Stimulated activated CD4-positive, alpha-beta T cell treated with anti-CD3 and anti-CD28 coated beads, Interleukin-12 subunit alpha, Interleukin-12 subunit beta, amount 100 ng/mL, for 48 hours (primary cell): ENCODE measurements around the gene SERPIND1.
"Not testable (repeated sequence)": the region's sequence is repeated elsewhere in the genome, so short reads cannot be mapped to it uniquely, and the experiment has no call there.

Experiments used
- DNase-seq, 3 donors: peaks; one replicate each; pipeline ENCODE4 v3.0.0-alpha.2; 2020; ENCODE audit warnings: low read depth in 2 of 3, low spot score in 1 of 3

The SERPIND1 gene, protein sequence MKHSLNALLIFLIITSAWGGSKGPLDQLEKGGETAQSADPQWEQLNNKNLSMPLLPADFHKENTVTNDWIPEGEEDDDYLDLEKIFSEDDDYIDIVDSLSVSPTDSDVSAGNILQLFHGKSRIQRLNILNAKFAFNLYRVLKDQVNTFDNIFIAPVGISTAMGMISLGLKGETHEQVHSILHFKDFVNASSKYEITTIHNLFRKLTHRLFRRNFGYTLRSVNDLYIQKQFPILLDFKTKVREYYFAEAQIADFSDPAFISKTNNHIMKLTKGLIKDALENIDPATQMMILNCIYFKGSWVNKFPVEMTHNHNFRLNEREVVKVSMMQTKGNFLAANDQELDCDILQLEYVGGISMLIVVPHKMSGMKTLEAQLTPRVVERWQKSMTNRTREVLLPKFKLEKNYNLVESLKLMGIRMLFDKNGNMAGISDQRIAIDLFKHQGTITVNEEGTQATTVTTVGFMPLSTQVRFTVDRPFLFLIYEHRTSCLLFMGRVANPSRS

GRCh38 chr22:20773793-20774212, at the start of gene SERPIND1:
SERPIND1 (plus strand) TSS chr22:20774113; CDS start chr22:20779313, 5,200 bp downstream.
- no peak for DNase-seq

- no peak for DNase-seq
Observed at GRCh38 chr22:20724676-20725454, 49.0 kb upstream of the SERPIND1 start.

DNA sequence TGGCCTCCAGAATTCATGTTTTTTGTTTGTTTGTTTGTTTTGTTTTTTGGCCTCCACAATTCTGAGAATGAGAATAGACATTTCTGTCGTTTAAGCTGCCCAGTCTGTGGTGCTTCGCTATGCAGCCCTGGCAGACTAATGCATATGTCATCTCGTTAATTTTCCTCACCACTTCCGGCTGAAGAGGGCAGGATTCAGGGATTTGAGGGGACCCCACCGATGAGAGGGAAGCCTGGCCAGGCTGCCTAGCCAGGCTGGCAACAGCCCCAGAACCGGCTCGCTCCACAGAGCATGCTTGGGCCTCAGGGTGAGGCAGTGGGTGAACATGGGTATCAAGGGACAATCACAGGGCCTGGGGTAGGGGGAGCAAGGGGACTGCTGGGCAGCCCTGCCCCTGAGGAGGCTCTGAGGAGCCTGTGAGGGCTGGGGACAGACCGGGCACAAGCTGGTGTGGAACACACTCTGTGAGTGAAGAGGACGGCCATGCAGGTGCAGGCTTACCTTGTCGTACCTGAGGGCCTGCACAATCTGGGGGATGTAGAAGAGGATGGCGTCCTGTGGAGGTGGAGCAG, 47.8 kb upstream of the SERPIND1 start:
- no peak for DNase-seq

DNA sequence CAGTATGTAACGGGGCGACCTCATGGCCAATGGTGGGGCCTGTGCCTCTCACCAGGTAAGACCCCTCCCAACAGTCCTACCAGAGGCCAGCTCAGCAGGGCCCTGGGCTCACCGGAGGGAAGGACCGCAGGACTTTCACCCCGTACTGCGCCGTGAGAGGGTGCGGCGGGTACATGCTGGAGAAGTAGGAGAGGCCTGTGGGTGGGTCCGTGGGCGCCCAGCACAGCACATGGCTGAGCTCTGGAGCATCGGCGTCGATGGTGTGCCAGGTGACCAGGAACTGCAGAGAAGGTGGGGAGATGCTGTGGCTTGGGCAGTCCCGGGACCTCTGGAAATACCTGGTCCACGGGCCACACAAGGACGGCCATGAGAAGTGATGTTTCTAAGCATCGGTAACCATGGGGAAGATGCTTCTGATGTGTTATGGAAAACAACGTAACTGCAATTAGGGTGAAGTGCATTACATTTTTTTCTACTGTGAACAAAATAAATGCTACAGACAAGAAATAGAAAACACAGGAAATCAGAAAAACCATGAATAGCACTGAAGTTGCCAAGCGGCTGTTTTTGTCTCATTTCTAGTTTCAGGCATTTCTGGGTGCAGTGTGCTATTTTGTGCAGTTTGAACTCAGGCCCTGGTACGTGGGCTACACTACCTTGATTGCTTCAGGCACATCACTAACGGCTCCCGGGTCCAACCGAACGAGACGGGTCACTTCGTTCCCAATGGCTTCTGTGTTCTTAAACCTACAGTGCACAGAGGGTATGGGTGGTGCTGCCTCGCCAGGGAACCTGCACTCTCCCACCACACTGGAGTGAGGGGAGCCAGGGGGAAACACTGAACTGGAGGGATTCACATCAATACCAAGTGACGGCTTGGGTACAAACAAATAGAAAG, 46.5 kb upstream of the SERPIND1 start:
- DNase-seq, result no peak

DNA sequence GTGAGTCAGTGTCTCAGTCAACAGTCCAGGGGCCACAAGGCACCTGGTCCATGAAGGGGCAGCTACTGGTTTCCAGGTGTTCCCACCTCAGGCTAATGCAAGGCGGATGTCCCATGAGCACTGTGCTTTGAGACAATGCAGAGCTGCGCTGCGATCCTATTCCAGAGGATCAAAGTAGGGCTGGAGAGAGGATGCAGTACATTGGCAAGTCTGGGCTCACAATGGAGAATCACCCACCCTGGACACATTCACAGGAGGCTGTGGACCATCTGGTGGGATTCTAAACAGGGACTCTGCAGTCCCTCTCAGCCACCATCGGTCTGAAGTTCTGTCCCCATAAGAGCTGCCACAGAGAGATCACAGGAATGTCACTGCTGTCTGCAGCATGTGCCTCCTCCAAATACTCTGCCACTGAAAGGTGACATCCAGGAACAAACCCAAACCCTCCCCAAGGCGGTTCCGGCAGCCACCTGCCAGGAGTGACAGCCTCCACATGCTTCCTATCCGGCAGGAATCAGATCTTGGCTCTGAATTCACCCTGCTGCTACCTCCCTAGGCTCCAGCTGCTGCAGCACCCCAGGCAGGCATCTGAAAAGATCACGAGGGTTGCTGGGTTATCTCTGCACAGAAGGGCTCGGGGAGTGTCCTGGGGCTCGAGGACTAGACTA, 45.3 kb upstream of the SERPIND1 start:
- no peak for DNase-seq

DNA sequence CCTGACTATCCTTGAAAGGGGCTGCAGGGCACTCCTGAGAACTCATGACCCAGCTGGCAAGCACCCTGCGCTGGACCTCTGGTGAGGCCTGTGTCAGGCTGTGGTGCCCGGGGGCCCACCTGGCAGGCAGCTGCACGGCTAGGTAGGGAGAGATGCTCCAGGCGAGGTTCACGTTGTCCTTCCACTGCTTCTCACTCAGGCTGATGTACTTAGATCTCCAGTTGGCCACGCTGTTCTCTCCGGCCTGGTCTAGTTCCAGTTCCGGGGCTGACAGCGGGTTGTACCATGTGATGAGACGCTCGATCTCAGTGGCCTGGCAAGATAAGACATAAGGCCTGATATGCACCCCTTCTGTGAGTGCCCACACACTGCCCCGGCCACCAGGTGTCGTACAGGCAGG, 44.7 kb upstream of the SERPIND1 start:
- DNase-seq, result no peak

- DNase-seq, result not testable (repeated sequence)
Observed at GRCh38 chr22:20732431-20732830, 41.5 kb upstream of the SERPIND1 start.

GRCh38 chr22:20735356-20736162, 38.4 kb upstream of the SERPIND1 start:
- DNase-seq, result not testable (repeated sequence)

- not testable (repeated sequence) for DNase-seq
Observed at GRCh38 chr22:20736891-20737290, 37.0 kb upstream of the SERPIND1 start.

- DNase-seq, result no peak
Observed at GRCh38 chr22:20738394-20739089, 35.4 kb upstream of the SERPIND1 start.

GRCh38 chr22:20740222-20740951, 33.5 kb upstream of the SERPIND1 start:
- no peak for DNase-seq

GRCh38 chr22:20741008-20741633, 32.8 kb upstream of the SERPIND1 start:
- no peak for DNase-seq

DNA sequence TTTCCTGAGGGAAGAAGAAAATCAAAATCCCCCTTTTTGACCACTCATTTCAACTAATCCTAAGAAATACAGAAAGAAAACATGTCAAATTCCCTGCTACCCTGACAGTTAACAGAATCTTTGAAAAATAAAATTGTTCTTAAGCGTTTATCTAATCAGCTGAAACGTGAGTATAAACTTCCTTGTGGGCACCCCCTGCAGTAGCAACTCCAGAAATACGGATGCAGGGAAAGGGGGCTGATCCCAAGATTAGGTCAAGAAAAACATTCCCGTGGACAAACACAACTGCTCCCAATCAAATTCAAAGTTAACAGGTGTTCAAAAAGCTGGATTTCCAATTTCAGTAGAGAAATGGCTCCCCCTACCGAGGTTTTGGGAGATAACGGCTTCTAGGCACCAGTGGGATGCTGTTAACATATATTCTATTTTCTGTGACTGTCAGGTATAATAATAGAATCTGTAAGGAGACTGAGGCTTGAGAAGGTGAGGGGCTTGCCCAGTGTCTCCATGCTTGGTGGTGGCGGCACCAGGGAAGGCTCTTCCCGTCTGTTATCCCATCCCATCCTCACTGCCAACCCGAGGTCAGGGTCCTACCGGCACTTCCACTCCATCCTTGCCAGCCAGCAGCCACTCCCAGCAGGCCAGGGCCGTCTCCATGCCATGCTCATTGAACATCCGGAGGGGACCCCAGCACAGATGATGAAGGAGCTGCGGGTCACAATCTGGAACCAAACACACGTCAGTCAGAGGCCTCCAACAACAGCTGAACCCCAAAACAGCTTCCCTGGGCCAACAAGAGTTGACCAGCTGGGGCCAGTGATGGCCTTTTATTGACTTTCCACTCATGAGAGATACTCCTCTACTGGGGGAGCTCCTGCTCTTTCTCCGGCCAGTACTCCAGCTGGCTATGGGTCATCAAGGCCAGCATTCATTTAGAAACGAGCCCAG, 32.0 kb upstream of the SERPIND1 start:
- DNase-seq, result peak in 1 of 3 donors; percentile 52

DNA sequence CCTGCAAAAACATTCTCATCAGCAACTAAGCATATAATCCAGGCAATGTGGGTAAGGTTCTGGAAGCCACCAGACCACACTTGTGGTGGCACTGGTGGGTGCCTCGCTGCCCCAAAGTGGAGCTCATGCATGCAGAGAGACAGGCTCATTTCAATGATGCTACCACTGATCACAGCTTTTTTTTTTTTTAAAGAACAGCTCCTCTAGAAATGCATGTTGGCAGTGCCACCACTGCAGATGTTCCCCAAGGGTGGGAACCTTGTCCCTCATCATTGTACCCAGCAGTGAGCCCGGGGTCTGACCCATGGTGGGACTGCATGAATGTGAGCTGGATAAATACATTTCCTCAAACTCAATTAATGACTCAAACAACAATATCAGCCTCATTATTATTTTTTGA, 31.1 kb upstream of the SERPIND1 start:
- no peak for DNase-seq

GRCh38 chr22:20744456-20744855, 29.5 kb upstream of the SERPIND1 start:
- DNase-seq, result no peak

GRCh38 chr22:20745119-20745518, 28.8 kb upstream of the SERPIND1 start:
- DNase-seq, result no peak
